GM23338 (cell line): ENCODE results near the gene FOXJ1. TPM values are rescaled to one million over a fixed set of nuclear protein-coding genes. Genes with fewer than 3 reads are reported as not detected.

ENCODE experiments used
- ATAC-seq: fragments of 200-7000 bp; cut with Tn5 transposase; 3 replicates; pipeline ENCODE4 v1.9.1; 2020
- DNase-seq: peaks from one replicate; pipeline ENCODE4 v3.0.0-alpha.2; 2015; ENCODE audit warnings: low spot score
- H2AFZ ChIP-seq: fragments of 200-600 bp; sonication (generic); 2 replicates; pipeline ENCODE4 v1.8.0; 2016; ENCODE audit warnings: antibody characterized with exemption, mild to moderate bottlenecking, moderate library complexity
- H3F3A ChIP-seq: fragments of 200-600 bp; sonication (generic); replicated peaks from 2 replicates; pipeline ENCODE4 v1.8.0; 2017; ENCODE audit warnings: antibody characterized with exemption, mixed run types, low read depth
- H3K27ac ChIP-seq: fragments of 200-600 bp; sonication (generic); 2 replicates; pipeline ENCODE4 v1.6.1; 2016; ENCODE audit warnings: low read depth
- H3K27me3 ChIP-seq: fragments of 200-600 bp; sonication (generic); 2 replicates; pipeline ENCODE4 v1.8.0; 2016; ENCODE audit warnings: mild to moderate bottlenecking, mixed run types, moderate library complexity; ENCODE audit not compliant: insufficient read depth
- H3K36me3 ChIP-seq: fragments of 200-600 bp; sonication (generic); 2 replicates; pipeline ENCODE4 v1.8.0; 2016; ENCODE audit warnings: mild to moderate bottlenecking; ENCODE audit not compliant: insufficient read depth
- H3K4me1 ChIP-seq: fragments of 200-600 bp; sonication (generic); 2 replicates; pipeline ENCODE4 v1.8.0; 2016; ENCODE audit warnings: mild to moderate bottlenecking, moderate library complexity; ENCODE audit not compliant: insufficient read depth
- H3K4me2 ChIP-seq: fragments of 200-600 bp; sonication (generic); 2 replicates; pipeline ENCODE4 v1.7.1; 2017; ENCODE audit warnings: mixed run types
- H3K4me3 ChIP-seq: fragments of 200-600 bp; sonication (generic); 2 replicates; pipeline ENCODE4 v1.6.1; 2016; ENCODE audit warnings: mixed run types
- H3K79me2 ChIP-seq: fragments of 200-600 bp; sonication (generic); replicated peaks from 2 replicates; pipeline ENCODE4 v1.8.0; 2017; ENCODE audit warnings: mild to moderate bottlenecking; ENCODE audit not compliant: insufficient read depth
- H3K9me2 ChIP-seq: fragments of 200-600 bp; sonication (generic); 2 replicates; pipeline ENCODE4 v1.8.0; 2017; ENCODE audit not compliant: insufficient read depth
- H4K20me1 ChIP-seq: fragments of 200-600 bp; sonication (generic); replicated peaks from 2 replicates; pipeline ENCODE4 v1.8.0; 2017; ENCODE audit warnings: mild to moderate bottlenecking; ENCODE audit not compliant: insufficient read depth
- H3K27ac Mint-ChIP-seq: 2 replicates; pipeline ENCODE4 v1.8.0; 2020; ENCODE audit warnings: inconsistent platforms, mild to moderate bottlenecking, moderate library complexity, mixed read lengths
- H3K27me3 Mint-ChIP-seq: 3 replicates; pipeline ENCODE4 v1.8.0; 2022; ENCODE audit warnings: low read depth, mild to moderate bottlenecking, moderate library complexity, mixed read lengths, inconsistent platforms; ENCODE audit not compliant: insufficient read depth, poor library complexity
- H3K36me3 Mint-ChIP-seq: 3 replicates; pipeline ENCODE4 v1.8.0; 2021; ENCODE audit warnings: low read depth, mild to moderate bottlenecking, inconsistent platforms, moderate library complexity, mixed read lengths
- H3K4me1 Mint-ChIP-seq: 3 replicates; pipeline ENCODE4 v1.8.0; 2020; ENCODE audit warnings: mild to moderate bottlenecking, inconsistent platforms, mixed read lengths
- H3K4me3 Mint-ChIP-seq: 3 replicates; pipeline ENCODE4 v1.8.0; 2021; ENCODE audit warnings: moderate library complexity, mild to moderate bottlenecking, inconsistent platforms, mixed read lengths
- H3K9me3 Mint-ChIP-seq: 3 replicates; pipeline ENCODE4 v1.8.0; 2020; ENCODE audit warnings: moderate library complexity, mild to moderate bottlenecking, inconsistent platforms, mixed read lengths
- EZH2 ChIP-seq: fragments of 200-600 bp; sonication (generic); IDR thresholded peaks from one replicate; pipeline ENCODE4 v1.8.0; 2017; ENCODE audit warnings: antibody characterized with exemption, mild to moderate bottlenecking, low read depth; ENCODE audit not compliant: unreplicated experiment
- EZH2phosphoT487 ChIP-seq: fragments of 200-600 bp; sonication (generic); IDR thresholded peaks from one replicate; pipeline ENCODE4 v1.8.1; 2018; ENCODE audit warnings: antibody characterized with exemption; ENCODE audit not compliant: unreplicated experiment
- JUNB ChIP-seq: IDR thresholded peaks from one replicate; pipeline ENCODE4 v1.6.1; 2016; ENCODE audit warnings: antibody characterized with exemption; ENCODE audit not compliant: unreplicated experiment
- POLR2AphosphoS5 ChIP-seq: IDR thresholded peaks from 2 replicates; pipeline ENCODE4 v1.6.1; 2016; ENCODE audit warnings: antibody characterized with exemption, low read depth
- STAT1 ChIP-seq: IDR thresholded peaks from one replicate; pipeline ENCODE4 v1.6.1; 2016; ENCODE audit warnings: antibody characterized with exemption; ENCODE audit not compliant: unreplicated experiment
- ZNF114 ChIP-seq: fragments of 250-450 bp; sonication (Bioruptor Pico); IDR thresholded peaks from 2 replicates; pipeline ENCODE4 v1.5.0; 2020; ENCODE audit warnings: mild to moderate bottlenecking, moderate library complexity
- polyA plus RNA-seq: library from polyadenylated mRNA; unstranded; fragments of >200 nt; fragmentation: Nextera tagmentation; extraction: Ambion mirVana; gene quantifications from 2 replicates; pipeline ENCODE4 v1.2.1, GENCODE V29; 2016
- total RNA-seq: library from RNA; depleted of rRNA; stranded (reverse); fragments of >200 nt; shearing (Covaris generic); gene quantifications from 2 replicates; pipeline ENCODE4 v1.2.3, GENCODE V29; 2014
- TF ChIP-seq, protein P1 (sequence below): IDR thresholded peaks from 2 replicates; pipeline ENCODE4 v1.6.1; 2016; ENCODE audit warnings: antibody characterized with exemption
- TF ChIP-seq, protein P2 (sequence below): IDR thresholded peaks from one replicate; pipeline ENCODE4 v1.6.1; 2018; ENCODE audit warnings: antibody characterized with exemption; ENCODE audit not compliant: unreplicated experiment
- TF ChIP-seq, protein P3 (sequence below), 2 experiments: fragments of 200-600 bp in 1 of 2; sonication (generic) in 1 of 2; conservative IDR thresholded peaks; 2 replicates each; pipeline versions ENCODE4 v1.5.1 to v1.6.1; 2016 to 2017; ENCODE audit warnings: antibody characterized with exemption in 2 of 2, low read depth in 2 of 2, mild to moderate bottlenecking in 2 of 2, moderate library complexity in 1 of 2

Gene FOXJ1
- total and polyA plus RNA-seq, 2 experiments from 2014 or later: 2.3 to 12.3 TPM

DNA sequence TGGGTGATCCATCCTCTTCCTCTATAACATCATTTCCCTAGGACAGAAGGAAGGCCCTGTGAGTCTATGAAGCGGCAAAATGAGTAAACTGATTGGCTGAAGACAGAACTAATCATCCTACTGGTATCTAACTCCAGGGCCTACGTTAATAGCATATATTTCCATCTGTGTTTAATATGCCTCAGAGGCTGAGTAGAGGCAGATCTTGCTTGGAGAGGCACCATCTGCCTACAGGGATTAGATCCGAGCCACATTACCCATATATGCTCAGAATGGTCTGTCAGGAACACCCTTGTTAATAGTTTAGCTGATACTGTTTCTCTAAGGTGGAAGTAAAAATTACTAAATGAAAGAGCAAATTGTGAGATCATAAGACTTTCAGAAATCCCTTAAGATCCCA is 13.2 kb upstream of the FOXJ1 start:
- TF ChIP-seq STAT1: no peak
- no peak for TF ChIP-seq POLR2AphosphoS5
- TF ChIP-seq ZNF114 (CRISPR knock-in tag): no peak
- TF ChIP-seq, protein P1, sequence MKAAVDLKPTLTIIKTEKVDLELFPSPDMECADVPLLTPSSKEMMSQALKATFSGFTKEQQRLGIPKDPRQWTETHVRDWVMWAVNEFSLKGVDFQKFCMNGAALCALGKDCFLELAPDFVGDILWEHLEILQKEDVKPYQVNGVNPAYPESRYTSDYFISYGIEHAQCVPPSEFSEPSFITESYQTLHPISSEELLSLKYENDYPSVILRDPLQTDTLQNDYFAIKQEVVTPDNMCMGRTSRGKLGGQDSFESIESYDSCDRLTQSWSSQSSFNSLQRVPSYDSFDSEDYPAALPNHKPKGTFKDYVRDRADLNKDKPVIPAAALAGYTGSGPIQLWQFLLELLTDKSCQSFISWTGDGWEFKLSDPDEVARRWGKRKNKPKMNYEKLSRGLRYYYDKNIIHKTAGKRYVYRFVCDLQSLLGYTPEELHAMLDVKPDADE: no peak
- TF ChIP-seq, protein P2, sequence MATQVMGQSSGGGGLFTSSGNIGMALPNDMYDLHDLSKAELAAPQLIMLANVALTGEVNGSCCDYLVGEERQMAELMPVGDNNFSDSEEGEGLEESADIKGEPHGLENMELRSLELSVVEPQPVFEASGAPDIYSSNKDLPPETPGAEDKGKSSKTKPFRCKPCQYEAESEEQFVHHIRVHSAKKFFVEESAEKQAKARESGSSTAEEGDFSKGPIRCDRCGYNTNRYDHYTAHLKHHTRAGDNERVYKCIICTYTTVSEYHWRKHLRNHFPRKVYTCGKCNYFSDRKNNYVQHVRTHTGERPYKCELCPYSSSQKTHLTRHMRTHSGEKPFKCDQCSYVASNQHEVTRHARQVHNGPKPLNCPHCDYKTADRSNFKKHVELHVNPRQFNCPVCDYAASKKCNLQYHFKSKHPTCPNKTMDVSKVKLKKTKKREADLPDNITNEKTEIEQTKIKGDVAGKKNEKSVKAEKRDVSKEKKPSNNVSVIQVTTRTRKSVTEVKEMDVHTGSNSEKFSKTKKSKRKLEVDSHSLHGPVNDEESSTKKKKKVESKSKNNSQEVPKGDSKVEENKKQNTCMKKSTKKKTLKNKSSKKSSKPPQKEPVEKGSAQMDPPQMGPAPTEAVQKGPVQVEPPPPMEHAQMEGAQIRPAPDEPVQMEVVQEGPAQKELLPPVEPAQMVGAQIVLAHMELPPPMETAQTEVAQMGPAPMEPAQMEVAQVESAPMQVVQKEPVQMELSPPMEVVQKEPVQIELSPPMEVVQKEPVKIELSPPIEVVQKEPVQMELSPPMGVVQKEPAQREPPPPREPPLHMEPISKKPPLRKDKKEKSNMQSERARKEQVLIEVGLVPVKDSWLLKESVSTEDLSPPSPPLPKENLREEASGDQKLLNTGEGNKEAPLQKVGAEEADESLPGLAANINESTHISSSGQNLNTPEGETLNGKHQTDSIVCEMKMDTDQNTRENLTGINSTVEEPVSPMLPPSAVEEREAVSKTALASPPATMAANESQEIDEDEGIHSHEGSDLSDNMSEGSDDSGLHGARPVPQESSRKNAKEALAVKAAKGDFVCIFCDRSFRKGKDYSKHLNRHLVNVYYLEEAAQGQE: no peak
- TF ChIP-seq, protein P3, sequence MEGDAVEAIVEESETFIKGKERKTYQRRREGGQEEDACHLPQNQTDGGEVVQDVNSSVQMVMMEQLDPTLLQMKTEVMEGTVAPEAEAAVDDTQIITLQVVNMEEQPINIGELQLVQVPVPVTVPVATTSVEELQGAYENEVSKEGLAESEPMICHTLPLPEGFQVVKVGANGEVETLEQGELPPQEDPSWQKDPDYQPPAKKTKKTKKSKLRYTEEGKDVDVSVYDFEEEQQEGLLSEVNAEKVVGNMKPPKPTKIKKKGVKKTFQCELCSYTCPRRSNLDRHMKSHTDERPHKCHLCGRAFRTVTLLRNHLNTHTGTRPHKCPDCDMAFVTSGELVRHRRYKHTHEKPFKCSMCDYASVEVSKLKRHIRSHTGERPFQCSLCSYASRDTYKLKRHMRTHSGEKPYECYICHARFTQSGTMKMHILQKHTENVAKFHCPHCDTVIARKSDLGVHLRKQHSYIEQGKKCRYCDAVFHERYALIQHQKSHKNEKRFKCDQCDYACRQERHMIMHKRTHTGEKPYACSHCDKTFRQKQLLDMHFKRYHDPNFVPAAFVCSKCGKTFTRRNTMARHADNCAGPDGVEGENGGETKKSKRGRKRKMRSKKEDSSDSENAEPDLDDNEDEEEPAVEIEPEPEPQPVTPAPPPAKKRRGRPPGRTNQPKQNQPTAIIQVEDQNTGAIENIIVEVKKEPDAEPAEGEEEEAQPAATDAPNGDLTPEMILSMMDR (conservative IDR thresholded peaks at IDR 0.05; ENCODE audit: low read depth in 2 of 2): no peak
- no peak for TF ChIP-seq EZH2phosphoT487
- no peak for TF ChIP-seq JUNB
- Histone ChIP-seq H3K79me2 (no peaks in the 10 kb centered on the region), H3K9me2 (no peaks in the 10 kb centered on the region), H3K4me1 (peaks cover 8% of the 10 kb centered on the region), H3K4me2 (no peak overlapping the region), H3K27ac (no peak overlapping the region), H3K4me3 (no peak overlapping the region), H2AFZ (no peak overlapping the region), H4K20me1 (no peaks in the 10 kb centered on the region), H3K36me3 (no peaks in the 10 kb centered on the region), H3F3A (peaks cover 2% of the 10 kb centered on the region; the same call in 1 of the 2 replicates), H3K27me3 (no peaks in the 10 kb centered on the region)
- DNase-seq (no peak), ATAC-seq (no peak)
- no peak overlapping the region for H3K27ac Mint-ChIP-seq
- no peak overlapping the region for H3K4me3 Mint-ChIP-seq
- H3K4me1 Mint-ChIP-seq: peaks cover 33% of the 10 kb centered on the region
- H3K9me3 Mint-ChIP-seq: no peaks in the 10 kb centered on the region
- H3K36me3 Mint-ChIP-seq: peaks cover 8% of the 10 kb centered on the region; the same call in 2 of the 3 replicates
- peaks cover 1% of the 10 kb centered on the region for H3K27me3 Mint-ChIP-seq

DNA sequence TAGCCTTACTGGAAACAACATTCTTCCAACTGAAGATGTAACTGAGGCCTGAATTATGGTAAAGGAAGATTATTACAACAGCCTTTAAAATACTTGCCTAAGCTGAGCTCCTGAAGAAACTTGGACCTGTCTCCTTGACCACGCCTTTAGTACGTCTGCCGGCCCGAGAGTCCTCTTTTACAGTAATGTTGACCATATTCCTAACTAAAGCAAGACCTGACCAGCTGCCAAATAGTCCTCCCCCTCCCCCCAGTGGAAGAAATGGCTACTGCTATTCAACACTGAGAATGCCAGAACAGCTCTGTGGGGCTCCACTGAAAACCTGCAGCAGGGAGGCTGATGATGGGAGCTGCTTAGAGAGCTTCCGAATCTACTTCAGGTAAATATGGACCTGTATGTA is 12.6 kb upstream of the FOXJ1 start:
- no peaks in the 10 kb centered on the region for H3K27me3 Mint-ChIP-seq
- Histone ChIP-seq H3F3A (peaks cover 2% of the 10 kb centered on the region; the same call in 1 of the 2 replicates), H3K4me2 (no peak overlapping the region), H3K9me2 (no peaks in the 10 kb centered on the region), H3K27ac (no peak overlapping the region), H3K4me3 (no peak overlapping the region), H3K4me1 (peaks cover 8% of the 10 kb centered on the region), H3K36me3 (no peaks in the 10 kb centered on the region), H3K27me3 (no peaks in the 10 kb centered on the region), H4K20me1 (no peaks in the 10 kb centered on the region), H2AFZ (0 out of 2 replicates have a peak overlapping the region, but pooled peaks have one; percentile 14), H3K79me2 (no peaks in the 10 kb centered on the region)
- no peak overlapping the region for H3K4me3 Mint-ChIP-seq
- no peak overlapping the region for H3K27ac Mint-ChIP-seq
- peaks cover 8% of the 10 kb centered on the region; the same call in 2 of the 3 replicates for H3K36me3 Mint-ChIP-seq
- peaks cover 33% of the 10 kb centered on the region for H3K4me1 Mint-ChIP-seq
- DNase-seq: peak; percentile 67
- H3K9me3 Mint-ChIP-seq: no peaks in the 10 kb centered on the region
- ATAC-seq: peak; percentile 59
- TF ChIP-seq JUNB (no peak), EZH2 (no peak), EZH2phosphoT487 (no peak), STAT1 (no peak)
- TF ChIP-seq, protein P2: no peak
- TF ChIP-seq, protein P3 (conservative IDR thresholded peaks at IDR 0.05; ENCODE audit: low read depth in 2 of 2): peak; percentile 46 to 55
